Measurements from ENCODE around the gene PIK3C2G. TPM values are rescaled to one million over a fixed set of nuclear protein-coding genes. Genes with fewer than 3 reads are reported as not detected.

PIK3C2G gene
- total RNA-seq, 1 experiment from 2014 or later, result not detected

GRCh38 chr12:18343708-18344107, 82.4 kb downstream of the PIK3C2G start:
- Histone ChIP-seq H2AFZ (ENCODE audit: low read length) (no peak overlapping the region), H2BK120ac (ENCODE audit: low read depth, low read length, poor library complexity, severe bottlenecking) (no peak overlapping the region), H2BK12ac (ENCODE audit: insufficient read length, low read depth, low read length) (no peak overlapping the region), H3K23ac (ENCODE audit: insufficient read length, low read depth, low read length) (no peak overlapping the region), H3K4me1 (ENCODE audit: insufficient read depth, low read length) (no peaks in the 10 kb centered on the region), H4K5ac (ENCODE audit: insufficient read length, low read depth, low read length) (no peak overlapping the region), H3K23me2 (ENCODE audit: insufficient read length, low read depth, low read length, poor library complexity, severe bottlenecking) (no peaks in the 10 kb centered on the region), H3K9me3 (ENCODE audit: control insufficient read depth, low read depth, low read length) (no peaks in the 10 kb centered on the region), H4K20me1 (ENCODE audit: control insufficient read depth, insufficient read depth, insufficient read length) (no peaks in the 10 kb centered on the region), H3K56ac (ENCODE audit: insufficient read length, low read depth, low read length) (no peak overlapping the region), H2BK5ac (ENCODE audit: insufficient read length, low read length) (no peak overlapping the region), H3K4me2 (ENCODE audit: insufficient read depth, insufficient read length, low read length) (no peak overlapping the region), H3K18ac (ENCODE audit: insufficient read length, low read depth, low read length) (no peak overlapping the region), H2BK20ac (ENCODE audit: low read depth, low read length, poor library complexity, severe bottlenecking) (no peak overlapping the region), H4K8ac (replicated peaks; ENCODE audit: insufficient read length, low read depth, low read length) (no peak overlapping the region), H3K14ac (ENCODE audit: insufficient read depth, low read length) (no peak overlapping the region), H3K4ac (ENCODE audit: low read depth, low read length) (no peak overlapping the region), H3K27me3 (ENCODE audit: insufficient read depth, low read length) (no peaks in the 10 kb centered on the region), H3K79me2 (ENCODE audit: insufficient read depth, low read length) (no peaks in the 10 kb centered on the region), H3T11ph (ENCODE audit: low read length) (no peak overlapping the region), H3K79me1 (ENCODE audit: insufficient read depth, low read depth, low read length, poor library complexity, severe bottlenecking) (no peaks in the 10 kb centered on the region), H4K91ac (ENCODE audit: insufficient read length, low read depth, low read length) (no peak overlapping the region), H3K9ac (ENCODE audit: extremely low read depth, insufficient read length, low read length) (no peak overlapping the region), H3K27ac (ENCODE audit: insufficient read length, low read depth, low read length) (no peak overlapping the region), H2AK5ac (ENCODE audit: insufficient read length, low read length) (no peak overlapping the region), H2BK15ac (ENCODE audit: low read depth, low read length) (no peak overlapping the region)
- no peaks in the 10 kb centered on the region for H3K27me3 Mint-ChIP-seq (ENCODE audit: low read depth)
- H3K4me3 Mint-ChIP-seq, result no peak overlapping the region
- no peak for TF ChIP-seq CTCF (conservative IDR thresholded peaks at IDR 0.05)
- no peak overlapping the region for H3K27ac Mint-ChIP-seq
- WGBS (ENCODE audit: extremely low coverage, insufficient read length, low lambda C conversion rate), result no CpG with 5 or more reads among the region's 4 CpGs
- no peak for DNase-seq
- no peaks in the 10 kb centered on the region for H3K9me3 Mint-ChIP-seq
- no peaks in the 10 kb centered on the region for H3K4me1 Mint-ChIP-seq
- no peaks in the 10 kb centered on the region for H3K36me3 Mint-ChIP-seq (ENCODE audit: insufficient read depth in 1 of 3, low read depth in 3 of 3)
